RPMI7951 (cell line): ENCODE measurements around the gene OR1L4. TPM values are rescaled to one million over a fixed set of nuclear protein-coding genes. Genes with fewer than 3 reads are reported as not detected.

Experiments
- DNase-seq: peaks from one replicate; pipeline ENCODE4 v3.0.0-alpha.2; 2012; ENCODE audit warnings: low read depth
- total RNA-seq: library from RNA; depleted of rRNA; stranded (reverse); fragments of >200 nt; shearing (Covaris generic); gene quantifications from 2 replicates; pipeline ENCODE4 v1.2.3, GENCODE V29; 2014; rRNA removed

Gene OR1L4, protein sequence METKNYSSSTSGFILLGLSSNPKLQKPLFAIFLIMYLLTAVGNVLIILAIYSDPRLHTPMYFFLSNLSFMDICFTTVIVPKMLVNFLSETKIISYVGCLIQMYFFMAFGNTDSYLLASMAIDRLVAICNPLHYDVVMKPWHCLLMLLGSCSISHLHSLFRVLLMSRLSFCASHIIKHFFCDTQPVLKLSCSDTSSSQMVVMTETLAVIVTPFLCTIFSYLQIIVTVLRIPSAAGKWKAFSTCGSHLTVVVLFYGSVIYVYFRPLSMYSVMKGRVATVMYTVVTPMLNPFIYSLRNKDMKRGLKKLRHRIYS
- not detected in 2 replicates for total RNA-seq

DNA sequence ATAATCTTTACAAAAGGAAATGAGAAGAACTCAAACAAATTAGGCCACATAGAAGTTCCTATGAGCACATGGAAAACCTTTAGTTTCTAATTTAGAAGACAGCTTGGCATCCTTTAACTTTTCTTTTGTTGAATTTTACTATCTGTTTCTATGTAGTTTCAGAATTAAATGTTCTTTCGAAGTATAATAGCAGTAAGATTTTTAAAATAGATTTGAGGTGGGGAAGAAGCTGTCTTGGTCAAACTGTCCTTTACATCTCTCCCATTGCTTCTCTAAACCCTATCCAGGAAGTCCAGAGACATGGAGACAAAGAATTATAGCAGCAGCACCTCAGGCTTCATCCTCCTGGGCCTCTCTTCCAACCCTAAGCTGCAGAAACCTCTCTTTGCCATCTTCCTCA lies at the start of gene OR1L4:
OR1L4 (plus strand) TSS at position 301 of the 400 bp plus-strand sequence; CDS start at position 301, 0 bp downstream.
- no peak for DNase-seq

DNA sequence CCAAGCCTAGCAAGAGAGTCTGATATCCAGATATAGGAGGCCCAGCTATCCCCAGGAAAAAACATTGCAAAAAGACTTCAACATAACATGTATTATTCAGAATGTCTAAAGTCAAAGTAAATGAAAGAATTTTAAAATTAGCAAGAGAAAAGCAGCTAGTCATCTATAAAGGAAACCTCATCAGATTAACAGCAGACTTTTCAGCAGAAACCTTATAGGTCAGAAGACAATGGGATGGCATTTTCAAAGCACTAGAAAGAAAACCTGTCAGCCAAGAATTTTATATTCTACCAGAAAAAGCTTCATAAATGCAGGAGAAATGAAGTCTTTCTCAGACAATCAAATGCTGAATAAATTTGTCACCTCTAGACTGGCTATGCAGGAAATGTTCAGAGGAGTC lies 38.9 kb upstream of the OR1L4 start:
- no peak for DNase-seq

DNA sequence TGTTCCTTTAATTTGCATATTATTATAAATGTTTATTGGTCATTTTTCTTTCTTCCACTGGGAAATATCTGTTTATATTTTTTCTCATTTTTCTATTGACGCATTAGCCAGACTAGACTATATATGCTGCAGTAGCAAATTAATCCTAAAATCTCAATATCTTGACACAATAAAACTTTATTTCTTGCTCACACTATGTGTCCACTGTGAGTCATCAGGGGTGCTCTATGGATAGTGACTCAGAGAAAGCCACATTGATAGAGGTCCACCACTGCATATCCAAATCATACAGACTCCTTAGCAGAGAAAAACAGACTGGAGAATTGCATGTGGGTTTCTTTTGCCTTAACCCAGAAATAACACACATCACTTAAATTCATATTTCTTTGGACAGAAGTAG lies 28.1 kb upstream of the OR1L4 start:
- DNase-seq: peak; percentile 4

DNA sequence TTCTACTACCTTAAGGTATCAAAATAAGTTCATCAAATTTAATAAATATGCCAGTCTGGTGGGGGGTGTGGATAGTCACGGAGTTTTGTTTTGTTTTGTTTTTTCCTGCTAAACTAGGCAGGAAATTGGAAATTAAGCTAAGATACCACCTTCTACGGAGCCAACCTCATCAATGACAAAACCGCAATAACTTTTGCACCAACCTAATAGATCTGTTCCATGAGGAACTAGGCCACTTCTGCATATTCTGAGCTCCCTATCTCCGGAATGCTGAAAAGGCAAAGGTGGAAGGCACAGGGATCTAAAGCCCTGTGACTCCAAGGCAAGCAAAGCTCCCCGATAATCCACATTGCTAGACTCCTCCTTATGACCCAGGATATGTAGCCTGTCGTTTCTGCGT lies 5.8 kb upstream of the OR1L4 start:
- no peak for DNase-seq

DNA sequence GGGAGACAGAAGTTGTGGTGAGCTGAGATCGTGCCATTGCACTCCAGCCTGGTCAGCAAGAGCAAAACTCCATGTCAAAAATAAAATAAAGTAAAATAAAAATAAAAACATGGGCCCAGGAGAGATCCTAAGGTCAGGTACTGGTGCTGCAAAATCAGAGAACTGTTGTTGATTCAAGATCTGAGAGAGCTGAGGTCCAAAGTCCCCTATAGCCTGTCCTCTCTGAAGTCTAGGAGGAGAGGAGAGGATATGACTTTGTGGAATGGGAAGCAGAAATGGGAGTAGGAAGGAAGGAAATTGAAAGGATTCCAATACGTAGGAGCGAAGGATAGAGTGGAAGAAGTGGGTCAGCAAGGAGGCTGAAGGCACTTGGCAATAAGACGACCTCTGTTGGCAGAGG lies 4.6 kb upstream of the OR1L4 start:
- no peak for DNase-seq

DNA sequence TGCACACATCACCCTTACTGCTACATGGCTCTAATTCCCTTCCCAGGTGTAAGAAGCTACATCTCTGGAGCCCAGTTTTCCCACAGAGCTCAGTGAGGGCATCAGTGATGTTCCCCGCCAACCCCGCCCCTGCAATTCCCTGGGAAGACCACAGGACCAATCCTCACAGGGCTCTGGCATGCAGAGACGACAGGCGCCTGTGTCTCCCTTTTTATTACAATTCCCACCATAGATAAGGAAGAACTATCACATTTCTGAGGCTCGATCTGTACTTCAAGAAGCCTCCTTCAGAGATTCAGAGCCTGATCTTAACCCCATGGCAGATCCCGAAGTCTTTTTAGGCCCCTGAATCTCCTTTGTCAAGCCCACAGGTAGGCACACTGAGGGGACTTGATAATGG lies 18.2 kb downstream of the OR1L4 start, which contains the start of gene OR1L6:
OR1L6 (plus strand) TSS at position 301 of the 400 bp plus-strand sequence. CDS start 7,545 bp downstream, outside the sequence.
- no peak for DNase-seq

DNA sequence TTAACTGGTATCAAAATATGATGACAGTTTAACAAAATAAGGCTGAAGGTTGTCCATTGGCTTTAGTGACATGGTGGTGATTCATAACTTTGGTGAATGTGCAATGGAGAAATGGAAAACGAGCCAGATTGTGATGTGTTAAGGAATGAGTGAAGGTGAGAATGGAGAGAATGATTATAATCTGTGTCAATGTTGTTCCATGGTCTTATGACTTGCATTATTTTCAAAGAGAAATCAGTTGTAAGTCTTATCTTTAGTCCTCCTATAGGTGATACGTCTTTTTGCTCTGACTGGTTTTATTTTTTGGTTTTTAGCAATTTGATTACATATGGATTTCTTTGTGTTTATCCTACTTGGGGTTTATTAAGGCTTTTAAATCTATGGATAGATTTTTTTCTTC lies 31.0 kb downstream of the OR1L4 start:
- no peak for DNase-seq

DNA sequence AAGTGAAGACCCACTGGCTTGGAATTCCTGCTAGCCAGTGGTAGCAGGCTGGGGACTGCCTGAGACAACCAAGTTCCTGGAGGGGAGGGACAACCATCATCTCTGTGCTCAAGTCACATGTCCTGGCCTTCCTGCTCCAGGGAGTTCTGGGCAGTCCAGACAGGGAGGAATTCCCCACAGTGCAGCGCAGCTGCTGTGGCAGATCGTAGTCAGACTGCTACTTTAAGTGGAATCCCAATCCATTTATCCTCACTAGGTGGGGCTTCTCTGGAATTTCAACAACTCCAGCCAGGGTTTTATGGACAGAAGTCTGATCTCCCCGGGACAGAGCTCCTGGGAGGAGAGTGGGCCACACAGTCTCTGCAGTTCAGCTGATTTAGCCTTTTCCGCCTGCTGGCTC lies 44.0 kb downstream of the OR1L4 start:
- DNase-seq: no peak

Other genes starting within 250 kb of the OR1L4 start
- gene OR1J1, start 246.1 kb upstream of the OR1L4 start, total RNA-seq: not detected in 2 replicates
- gene OR1J2, start 213.2 kb upstream of the OR1L4 start, total RNA-seq: not detected in 2 replicates
- gene OR1J4, start 204.8 kb upstream of the OR1L4 start, total RNA-seq: not detected in 2 replicates
- gene OR1N1, start 196.7 kb upstream of the OR1L4 start, total RNA-seq: not detected in 2 replicates
- not detected in 2 replicates for gene OR1N2, start 170.9 kb upstream of the OR1L4 start, total RNA-seq
- not detected in 2 replicates for gene OR1L8, start 140.6 kb upstream of the OR1L4 start, total RNA-seq
- gene OR1Q1, start 109.3 kb upstream of the OR1L4 start, total RNA-seq: not detected in 2 replicates
- gene OR1B1, start 66.4 kb upstream of the OR1L4 start, total RNA-seq: not detected in 2 replicates
- not detected in 2 replicates for gene OR1L1, start 62.3 kb upstream of the OR1L4 start, total RNA-seq
- not detected in 2 replicates for gene OR1L3, start 48.9 kb upstream of the OR1L4 start, total RNA-seq
- gene OR1L6, start 18.3 kb downstream of the OR1L4 start, total RNA-seq: not detected in 2 replicates
- not detected in 2 replicates for gene OR5C1, start 64.9 kb downstream of the OR1L4 start, total RNA-seq
- gene OR1K1, start 76.1 kb downstream of the OR1L4 start, total RNA-seq: not detected in 2 replicates
- 21.5 and 23.7 TPM in 2 replicates for gene PDCL, start 104.6 kb downstream of the OR1L4 start, total RNA-seq
- 26.1 and 26.4 TPM in 2 replicates for gene RC3H2, start 181.4 kb downstream of the OR1L4 start, total RNA-seq
- gene ZBTB6, start 189.3 kb downstream of the OR1L4 start, total RNA-seq: 8.3 and 11.7 TPM in 2 replicates
- 1.9 and 2.9 TPM in 2 replicates for gene ZBTB26, start 207.5 kb downstream of the OR1L4 start, total RNA-seq
- 12.4 and 15.7 TPM in 2 replicates for gene RABGAP1, start 217.0 kb downstream of the OR1L4 start, total RNA-seq